ENCODE results near the gene OLFM1. TPM values are rescaled to one million over a fixed set of nuclear protein-coding genes. Genes with fewer than 3 reads are reported as not detected.

Gene OLFM1
- total and polyA plus RNA-seq, 9 of the 15 experiments (the other 6 are each of a cell fraction or from before 2014, with no cell fraction given) = not detected

DNA sequence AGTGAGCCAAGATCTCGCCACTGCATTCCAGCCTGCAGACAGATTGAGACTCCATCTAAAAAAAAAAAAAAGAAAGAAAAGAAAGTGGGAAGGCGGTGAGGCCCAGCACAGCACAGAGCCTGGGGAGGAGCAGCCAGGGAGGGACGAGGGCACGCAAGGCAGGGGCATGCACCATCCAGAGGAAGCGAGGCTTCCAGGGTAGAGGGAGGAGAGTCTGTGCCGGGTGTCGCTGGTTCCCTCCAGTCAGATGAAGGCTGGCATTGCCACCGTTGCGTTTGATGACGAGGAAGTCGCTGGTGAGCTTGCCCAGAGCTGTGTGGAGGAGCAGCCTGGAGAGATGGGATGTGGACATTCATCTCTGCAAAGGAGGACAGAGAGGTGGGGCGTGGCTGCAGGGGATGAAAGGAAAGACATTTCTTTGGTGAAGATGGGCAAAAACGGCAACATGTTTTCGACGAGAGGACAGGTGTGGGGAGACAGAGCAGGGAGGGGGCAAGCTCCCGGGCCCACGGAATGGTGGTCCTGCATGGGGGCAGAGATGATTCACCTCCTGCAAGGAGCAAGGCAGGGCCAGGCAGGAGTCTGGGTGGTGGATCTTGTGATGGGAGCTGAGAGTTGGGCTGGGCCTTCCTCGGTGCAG lies 18.6 kb upstream of the OLFM1 start (continued):
- TF ChIP-seq ZNF133 (CRISPR knock-in tag; IDR thresholded peaks at IDR 0.05) = no peak
- TF ChIP-seq, protein P1, sequence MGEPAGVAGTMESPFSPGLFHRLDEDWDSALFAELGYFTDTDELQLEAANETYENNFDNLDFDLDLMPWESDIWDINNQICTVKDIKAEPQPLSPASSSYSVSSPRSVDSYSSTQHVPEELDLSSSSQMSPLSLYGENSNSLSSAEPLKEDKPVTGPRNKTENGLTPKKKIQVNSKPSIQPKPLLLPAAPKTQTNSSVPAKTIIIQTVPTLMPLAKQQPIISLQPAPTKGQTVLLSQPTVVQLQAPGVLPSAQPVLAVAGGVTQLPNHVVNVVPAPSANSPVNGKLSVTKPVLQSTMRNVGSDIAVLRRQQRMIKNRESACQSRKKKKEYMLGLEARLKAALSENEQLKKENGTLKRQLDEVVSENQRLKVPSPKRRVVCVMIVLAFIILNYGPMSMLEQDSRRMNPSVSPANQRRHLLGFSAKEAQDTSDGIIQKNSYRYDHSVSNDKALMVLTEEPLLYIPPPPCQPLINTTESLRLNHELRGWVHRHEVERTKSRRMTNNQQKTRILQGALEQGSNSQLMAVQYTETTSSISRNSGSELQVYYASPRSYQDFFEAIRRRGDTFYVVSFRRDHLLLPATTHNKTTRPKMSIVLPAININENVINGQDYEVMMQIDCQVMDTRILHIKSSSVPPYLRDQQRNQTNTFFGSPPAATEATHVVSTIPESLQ (CRISPR knock-in tag; IDR thresholded peaks at IDR 0.05) = no peak
- no peak for TF ChIP-seq TCF7 (IDR thresholded peaks at IDR 0.05; ENCODE audit: borderline replicate concordance)
- no peak for TF ChIP-seq ZSCAN32 (CRISPR knock-in tag; IDR thresholded peaks at IDR 0.05)

DNA sequence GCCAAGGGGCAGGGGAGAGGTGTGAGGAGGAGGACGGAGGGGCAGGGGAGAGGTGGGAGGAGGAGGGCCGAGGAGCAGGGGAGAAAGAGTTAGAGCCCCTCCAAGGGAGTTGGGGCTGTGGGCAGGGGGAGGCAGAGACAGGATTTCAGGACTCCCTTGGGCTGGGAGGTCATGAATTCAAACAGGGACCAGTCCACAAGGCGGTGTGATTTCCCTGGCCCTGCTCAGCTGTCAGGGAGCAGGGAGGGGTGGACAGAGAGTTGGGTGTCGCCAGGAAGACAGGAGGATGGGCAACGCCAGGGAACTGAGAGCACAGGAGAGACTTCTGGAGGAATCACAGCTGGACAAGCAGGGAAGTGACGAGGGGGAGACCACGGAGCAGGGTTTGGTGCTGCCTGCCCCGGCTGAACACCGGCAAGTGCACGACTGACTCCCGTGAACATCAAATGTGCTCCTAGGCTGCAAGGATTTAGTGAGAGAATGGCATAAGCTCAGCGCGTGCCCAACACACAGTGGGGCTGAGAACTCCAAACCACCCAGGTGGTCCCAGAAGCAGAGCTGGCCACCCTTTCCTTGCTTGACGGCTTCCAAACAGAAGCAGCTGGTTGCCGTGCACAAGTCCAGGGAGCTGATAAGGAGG lies 17.8 kb upstream of the OLFM1 start:
- no peak overlapping the region; a peak in 1 of 4 replicates for H3K9ac ChIP-seq (ENCODE audit: insufficient read depth in 1 of 2, low read depth in 2 of 2, low read length in 2 of 2)
- intact Hi-C loops (cut with micrococcal nuclease) = no loop called here
- H3K4me1 ChIP-seq (replicated peaks in 1 of 2; ENCODE audit: control insufficient read depth in 2 of 2, insufficient read depth in 2 of 2, low read length in 2 of 2) = no peaks in the 10 kb centered on the region
- no peak overlapping the region for H3K27ac ChIP-seq (ENCODE audit: extremely low read depth, low read depth, low read length)
- H3K4me2 ChIP-seq (ENCODE audit: insufficient read depth, low read length) = no peak overlapping the region
- 2% methylated on average over 11 of the region's 15 CpGs for WGBS (ENCODE audit: insufficient coverage, low coverage, missing lambda C conversion rate)
- FAIRE-seq = no peak
- no peaks in the 10 kb centered on the region for H3K79me2 ChIP-seq (ENCODE audit: control insufficient read depth, insufficient read depth, low read length)
- H3K27me3 ChIP-seq (ENCODE audit: control insufficient read depth in 2 of 2, insufficient read depth in 2 of 2, low read length in 2 of 2) = peaks cover 5 to 37% of the 10 kb centered on the region in 2 experiments; a peak in 3 of 5 replicates
- TF ChIP-seq, protein P2, sequence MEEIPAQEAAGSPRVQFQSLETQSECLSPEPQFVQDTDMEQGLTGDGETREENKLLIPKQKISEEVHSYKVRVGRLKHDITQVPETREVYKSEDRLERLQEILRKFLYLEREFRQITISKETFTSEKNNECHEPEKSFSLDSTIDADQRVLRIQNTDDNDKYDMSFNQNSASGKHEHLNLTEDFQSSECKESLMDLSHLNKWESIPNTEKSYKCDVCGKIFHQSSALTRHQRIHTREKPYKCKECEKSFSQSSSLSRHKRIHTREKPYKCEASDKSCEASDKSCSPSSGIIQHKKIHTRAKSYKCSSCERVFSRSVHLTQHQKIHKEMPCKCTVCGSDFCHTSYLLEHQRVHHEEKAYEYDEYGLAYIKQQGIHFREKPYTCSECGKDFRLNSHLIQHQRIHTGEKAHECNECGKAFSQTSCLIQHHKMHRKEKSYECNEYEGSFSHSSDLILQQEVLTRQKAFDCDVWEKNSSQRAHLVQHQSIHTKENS (CRISPR knock-in tag; IDR thresholded peaks at IDR 0.05) = no peak
- TF ChIP-seq FOXK2 (conservative IDR thresholded peaks at IDR 0.05 in 1 of 2, IDR thresholded peaks at IDR 0.05 in 1 of 2; ENCODE audit: low read depth in 2 of 2) = no peak
- TF ChIP-seq ZSCAN29 (IDR thresholded peaks at IDR 0.05) = no peak
- TF ChIP-seq, protein P3, sequence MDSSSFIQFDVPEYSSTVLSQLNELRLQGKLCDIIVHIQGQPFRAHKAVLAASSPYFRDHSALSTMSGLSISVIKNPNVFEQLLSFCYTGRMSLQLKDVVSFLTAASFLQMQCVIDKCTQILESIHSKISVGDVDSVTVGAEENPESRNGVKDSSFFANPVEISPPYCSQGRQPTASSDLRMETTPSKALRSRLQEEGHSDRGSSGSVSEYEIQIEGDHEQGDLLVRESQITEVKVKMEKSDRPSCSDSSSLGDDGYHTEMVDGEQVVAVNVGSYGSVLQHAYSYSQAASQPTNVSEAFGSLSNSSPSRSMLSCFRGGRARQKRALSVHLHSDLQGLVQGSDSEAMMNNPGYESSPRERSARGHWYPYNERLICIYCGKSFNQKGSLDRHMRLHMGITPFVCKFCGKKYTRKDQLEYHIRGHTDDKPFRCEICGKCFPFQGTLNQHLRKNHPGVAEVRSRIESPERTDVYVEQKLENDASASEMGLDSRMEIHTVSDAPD (CRISPR knock-in tag; IDR thresholded peaks at IDR 0.05) = no peak
- TF ChIP-seq ETS2 (tag; IDR thresholded peaks at IDR 0.05; ENCODE audit: borderline replicate concordance, poor library complexity, severe bottlenecking) = no peak
- no peak for TF ChIP-seq NR3C1 (CRISPR knock-in tag; IDR thresholded peaks at IDR 0.05)
- TF ChIP-seq ZKSCAN3 (CRISPR knock-in tag; IDR thresholded peaks at IDR 0.05) = no peak
- TF ChIP-seq, protein P4, sequence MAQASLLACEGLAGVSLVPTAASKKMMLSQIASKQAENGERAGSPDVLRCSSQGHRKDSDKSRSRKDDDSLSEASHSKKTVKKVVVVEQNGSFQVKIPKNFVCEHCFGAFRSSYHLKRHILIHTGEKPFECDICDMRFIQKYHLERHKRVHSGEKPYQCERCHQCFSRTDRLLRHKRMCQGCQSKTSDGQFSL (CRISPR knock-in tag; IDR thresholded peaks at IDR 0.05) = no peak
- TF ChIP-seq, protein P4 (tag; IDR thresholded peaks at IDR 0.05) = no peak
- no peak for DNase-seq (ENCODE audit: extremely low read depth in 1 of 4, low spot score in 3 of 4)
- no TSS peak for BruUV-seq (replicated peaks)
- no peaks in the 10 kb centered on the region for H3K9me3 ChIP-seq (replicated peaks; ENCODE audit: control insufficient read depth, insufficient read depth, low read depth, low read length)
- no peaks in the 10 kb centered on the region for H3K9me1 ChIP-seq (ENCODE audit: control insufficient read depth, insufficient read depth, low read length)
- ChIA-PET POLR2A (no interaction called here), CTCF (ENCODE audit: low intra/inter-chr PET ratio) (no interaction called here)
- peaks cover 16% of the 10 kb centered on the region; the same call in 1 of the 2 replicates for H4K20me1 ChIP-seq (replicated peaks; ENCODE audit: control insufficient read depth, insufficient read depth, low read length)
- no peak for ATAC-seq
- no peak overlapping the region for H2AFZ ChIP-seq (ENCODE audit: low read depth, low read length)
- no peak overlapping the region for H3K4me3 ChIP-seq
- in situ Hi-C loops (cut with MboI) = no loop called here
- H3K36me3 ChIP-seq (ENCODE audit: control insufficient read depth, insufficient read depth, low read length) = no peaks in the 10 kb centered on the region

All from K562 (cell line).